Measurements from ENCODE around the gene PEPD. TPM values are rescaled to one million over a fixed set of nuclear protein-coding genes. Genes with fewer than 3 reads are reported as not detected.

Gene PEPD
- total and polyA plus RNA-seq, 7 experiments from 2014 or later, result 21.9 to 126 (median 24.6) TPM

GRCh38 chr19:33344573-33344925 lies 177.0 kb downstream of the PEPD start:
- Histone ChIP-seq H3K27ac (ENCODE audit: low read depth, low read length) (no peak overlapping the region), H3K27me3 (ENCODE audit: control insufficient read depth in 2 of 2, insufficient read depth in 2 of 2, low read length in 2 of 2) (peaks cover 0 to 2% of the 10 kb centered on the region in 2 donors), H3K9me3 (ENCODE audit: control insufficient read depth in 2 of 3, low read length in 3 of 3) (no peaks in the 10 kb centered on the region), H3K36me3 (ENCODE audit: control insufficient read depth in 2 of 3, insufficient read depth in 3 of 3, low read length in 3 of 3) (no peaks in the 10 kb centered on the region), H3K4me3 (ENCODE audit: low read length) (no peak overlapping the region), H3K4me1 (ENCODE audit: control insufficient read depth in 2 of 2, insufficient read depth in 2 of 2, low read length in 2 of 2) (no peaks in the 10 kb centered on the region)
- DNase-seq (no peak), ATAC-seq (no peak)
- Mint-ChIP-seq H3K4me3 (no peak overlapping the region), H3K27me3 (peaks cover 36 to 80% (median 65%) of the 10 kb centered on the region in 5 donors), H3K36me3 (no peaks in the 10 kb centered on the region), H3K4me1 (no peaks in the 10 kb centered on the region), H3K27ac (no peak overlapping the region), H3K9me3 (peaks cover 0 to 1% (median 0%) of the 10 kb centered on the region in 11 donors)
- intact Hi-C loops (cut with micrococcal nuclease), result no loop called here
- CTCF ChIA-PET, result no interaction called here
- POLR2A ChIA-PET, result no interaction called here

- Histone ChIP-seq H3K27me3 (ENCODE audit: control insufficient read depth in 2 of 2, insufficient read depth in 2 of 2, low read length in 2 of 2) (peaks cover 0 to 2% of the 10 kb centered on the region in 2 donors), H3K27ac (ENCODE audit: low read depth, low read length) (no peak overlapping the region), H3K9me3 (ENCODE audit: control insufficient read depth in 2 of 3, low read length in 3 of 3) (no peaks in the 10 kb centered on the region), H3K36me3 (ENCODE audit: control insufficient read depth in 2 of 3, insufficient read depth in 3 of 3, low read length in 3 of 3) (no peaks in the 10 kb centered on the region), H3K4me1 (ENCODE audit: control insufficient read depth in 2 of 2, insufficient read depth in 2 of 2, low read length in 2 of 2) (no peaks in the 10 kb centered on the region), H3K4me3 (ENCODE audit: low read length) (no peak overlapping the region)
- ChIA-PET POLR2A (no interaction called here), CTCF (interaction anchor here (0.5 kb wide), 1 partner anchor 15 kb away, joined by 5 read pairs; no protein-coding TSS in a partner anchor)
- ATAC-seq (no peak), DNase-seq (no peak)
- no peaks in the 10 kb centered on the region for H3K36me3 Mint-ChIP-seq
- H3K4me3 Mint-ChIP-seq, result no peak overlapping the region
- H3K9me3 Mint-ChIP-seq, result peaks cover 0 to 1% (median 0%) of the 10 kb centered on the region in 11 donors
- intact Hi-C loops (cut with micrococcal nuclease), result no loop called here
- H3K27me3 Mint-ChIP-seq, result peaks cover 40 to 76% (median 68%) of the 10 kb centered on the region in 5 donors
- H3K27ac Mint-ChIP-seq, result no peak overlapping the region
- H3K4me1 Mint-ChIP-seq, result peaks cover 0 to 2% (median 0%) of the 10 kb centered on the region in 7 donors
Measured at GRCh38 chr19:33343859-33344572, 177.6 kb downstream of the PEPD start.

- Mint-ChIP-seq H3K27me3 (peaks cover 44 to 73% (median 64%) of the 10 kb centered on the region in 5 donors), H3K4me1 (peaks cover 0 to 6% (median 0%) of the 10 kb centered on the region in 7 donors), H3K4me3 (no peak overlapping the region), H3K9me3 (peaks cover 0 to 3% (median 0%) of the 10 kb centered on the region in 11 donors), H3K27ac (no peak overlapping the region), H3K36me3 (no peaks in the 10 kb centered on the region)
- ChIA-PET CTCF (no interaction called here), POLR2A (no interaction called here)
- DNase-seq (no peak), ATAC-seq (no peak)
- Histone ChIP-seq H3K27ac (ENCODE audit: low read depth, low read length) (no peak overlapping the region), H3K4me3 (ENCODE audit: low read length) (no peak overlapping the region), H3K9me3 (ENCODE audit: control insufficient read depth in 2 of 3, low read length in 3 of 3) (no peaks in the 10 kb centered on the region), H3K36me3 (ENCODE audit: control insufficient read depth in 2 of 3, insufficient read depth in 3 of 3, low read length in 3 of 3) (no peaks in the 10 kb centered on the region), H3K27me3 (ENCODE audit: control insufficient read depth in 2 of 2, insufficient read depth in 2 of 2, low read length in 2 of 2) (peaks cover 0 to 2% of the 10 kb centered on the region in 2 donors), H3K4me1 (ENCODE audit: control insufficient read depth in 2 of 2, insufficient read depth in 2 of 2, low read length in 2 of 2) (no peaks in the 10 kb centered on the region)
- intact Hi-C loops (cut with micrococcal nuclease), result no loop called here
Measured at GRCh38 chr19:33343301-33343700, 178.3 kb downstream of the PEPD start.

GRCh38 chr19:33340991-33341390 lies 180.6 kb downstream of the PEPD start:
- DNase-seq (no peak), ATAC-seq (no peak)
- Mint-ChIP-seq H3K4me3 (no peak overlapping the region), H3K27me3 (peaks cover 39 to 63% (median 45%) of the 10 kb centered on the region in 5 donors), H3K4me1 (peaks cover 0 to 6% (median 0%) of the 10 kb centered on the region in 7 donors), H3K9me3 (peaks cover 0 to 4% (median 0%) of the 10 kb centered on the region in 11 donors), H3K27ac (no peak overlapping the region), H3K36me3 (peaks cover 0 to 3% (median 0%) of the 10 kb centered on the region in 5 donors)
- H3K27ac ChIP-seq (ENCODE audit: low read depth, low read length), result no peak overlapping the region
- ChIA-PET CTCF (interaction anchor here (0.6 kb wide), 1 partner anchor 522 kb away, joined by 3 read pairs; no protein-coding TSS in a partner anchor), POLR2A (no interaction called here)
- H3K27me3 ChIP-seq (ENCODE audit: control insufficient read depth in 2 of 2, insufficient read depth in 2 of 2, low read length in 2 of 2), result peaks cover 0 to 2% of the 10 kb centered on the region in 2 donors
- H3K4me3 ChIP-seq (ENCODE audit: low read length), result no peak overlapping the region
- no peaks in the 10 kb centered on the region for H3K9me3 ChIP-seq (ENCODE audit: control insufficient read depth in 2 of 3, low read length in 3 of 3)
- intact Hi-C loops (cut with micrococcal nuclease), result no loop called here
- H3K36me3 ChIP-seq (ENCODE audit: control insufficient read depth in 2 of 3, insufficient read depth in 3 of 3, low read length in 3 of 3), result no peaks in the 10 kb centered on the region
- H3K4me1 ChIP-seq (ENCODE audit: control insufficient read depth in 2 of 2, insufficient read depth in 2 of 2, low read length in 2 of 2), result no peaks in the 10 kb centered on the region

- H3K4me3 Mint-ChIP-seq, result no peak overlapping the region
- H3K36me3 ChIP-seq (ENCODE audit: control insufficient read depth in 2 of 3, insufficient read depth in 3 of 3, low read length in 3 of 3), result no peaks in the 10 kb centered on the region
- ChIA-PET POLR2A (no interaction called here), CTCF (no interaction called here)
- H3K4me3 ChIP-seq (ENCODE audit: low read length), result no peak overlapping the region
- H3K27ac ChIP-seq (ENCODE audit: low read depth, low read length), result no peak overlapping the region
- no peaks in the 10 kb centered on the region for H3K4me1 ChIP-seq (ENCODE audit: control insufficient read depth in 2 of 2, insufficient read depth in 2 of 2, low read length in 2 of 2)
- peaks cover 0 to 3% (median 0%) of the 10 kb centered on the region in 5 donors for H3K36me3 Mint-ChIP-seq
- intact Hi-C loops (cut with micrococcal nuclease), result no loop called here
- H3K4me1 Mint-ChIP-seq, result peaks cover 0 to 6% (median 0%) of the 10 kb centered on the region in 7 donors
- DNase-seq, result no peak
- H3K27ac Mint-ChIP-seq, result peak overlapping the region in 1 of 9 donors; percentile 25
- peaks cover 0 to 4% (median 0%) of the 10 kb centered on the region in 11 donors for H3K9me3 Mint-ChIP-seq
- peaks cover 23 to 46% (median 30%) of the 10 kb centered on the region in 5 donors for H3K27me3 Mint-ChIP-seq
- ATAC-seq, result no peak
- H3K27me3 ChIP-seq (ENCODE audit: control insufficient read depth in 2 of 2, insufficient read depth in 2 of 2, low read length in 2 of 2), result peaks cover 0 to 2% of the 10 kb centered on the region in 2 donors
- no peaks in the 10 kb centered on the region for H3K9me3 ChIP-seq (ENCODE audit: control insufficient read depth in 2 of 3, low read length in 3 of 3)
Measured at GRCh38 chr19:33339016-33339984, 182.3 kb downstream of the PEPD start.

All from naive thymus-derived CD4-positive, alpha-beta T cell (primary cell).